ENCODE measurements around the gene RPS5.

RPS5 gene

GRCh38 chr19:58397533-58398037 is 10.5 kb downstream of the RPS5 start:
- DNase-seq (ENCODE audit: low read depth) = no peak
- H3K4me3 ChIP-seq (ENCODE audit: low read length) = no peak overlapping the region
- no peak for TF ChIP-seq CTCF (conservative IDR thresholded peaks at IDR 0.05; ENCODE audit: low read depth, low read length)

- no peak overlapping the region for H3K4me3 ChIP-seq (ENCODE audit: low read length)
- no peak for DNase-seq (ENCODE audit: low read depth)
- TF ChIP-seq CTCF (conservative IDR thresholded peaks at IDR 0.05; ENCODE audit: low read depth, low read length) = no peak
Measured at GRCh38 chr19:58398087-58398486, 11.0 kb downstream of the RPS5 start.

GRCh38 chr19:58398545-58398944 is 11.5 kb downstream of the RPS5 start:
- no peak for TF ChIP-seq CTCF (conservative IDR thresholded peaks at IDR 0.05; ENCODE audit: low read depth, low read length)
- DNase-seq (ENCODE audit: low read depth) = no peak
- no peak overlapping the region for H3K4me3 ChIP-seq (ENCODE audit: low read length)

- no peak for DNase-seq (ENCODE audit: low read depth)
- H3K4me3 ChIP-seq (ENCODE audit: low read length) = no peak overlapping the region
- no peak for TF ChIP-seq CTCF (conservative IDR thresholded peaks at IDR 0.05; ENCODE audit: low read depth, low read length)
Measured at GRCh38 chr19:58399903-58400302, 12.8 kb downstream of the RPS5 start.

- H3K4me3 ChIP-seq (ENCODE audit: low read length) = peak overlapping the region; percentile 61
- DNase-seq (ENCODE audit: low read depth) = no peak
- no peak for TF ChIP-seq CTCF (conservative IDR thresholded peaks at IDR 0.05; ENCODE audit: low read depth, low read length)
Measured at GRCh38 chr19:58400316-58400915, 13.3 kb downstream of the RPS5 start.

GRCh38 chr19:58400916-58401839 is 14.1 kb downstream of the RPS5 start:
- H3K4me3 ChIP-seq (ENCODE audit: low read length) = peak overlapping the region; percentile 76
- peak; percentile 2 for TF ChIP-seq CTCF (conservative IDR thresholded peaks at IDR 0.05; ENCODE audit: low read depth, low read length)
- peak; percentile 97 for DNase-seq (ENCODE audit: low read depth)
